SK-N-SH treated with all-trans-retinoic acid at 6 μM for 48 hours (cell line): ENCODE measurements around the gene RASGEF1C.

Experiments used
- ATAC-seq: fragments of 200-7000 bp; cut with Tn5 transposase; 3 replicates; pipeline ENCODE4 v1.9.1; 2020; ENCODE audit warnings: mild to moderate bottlenecking, moderate library complexity
- ARNTL ChIP-seq: fragments of 450-650 bp; formaldehyde crosslinking; IDR thresholded peaks from 2 replicates; pipeline ENCODE4 v1.5.0; 2020; ENCODE audit warnings: low read depth, mild to moderate bottlenecking, moderate library complexity, borderline replicate concordance
- CREB5 ChIP-seq: fragments of 250-450 bp; sonication (Bioruptor Pico); IDR thresholded peaks from 2 replicates; pipeline ENCODE4 v1.5.1; 2020; ENCODE audit warnings: low read depth, mild to moderate bottlenecking, moderate library complexity
- CSDC2 ChIP-seq: fragments of 250-450 bp; sonication (Bioruptor Pico); IDR thresholded peaks from 2 replicates; pipeline ENCODE4 v1.5.0; 2020; ENCODE audit warnings: mild to moderate bottlenecking, moderate library complexity
- CSRNP3 ChIP-seq: fragments of 250-450 bp; sonication (Bioruptor Pico); IDR thresholded peaks from 2 replicates; pipeline ENCODE4 v1.5.1; 2021; ENCODE audit warnings: mild to moderate bottlenecking, moderate library complexity
- ESRRG ChIP-seq: fragments of 250-450 bp; sonication (Bioruptor Pico); IDR thresholded peaks from 2 replicates; pipeline ENCODE4 v1.6.1; 2021; ENCODE audit warnings: mild to moderate bottlenecking
- GLIS3 ChIP-seq: fragments of 250-450 bp; sonication (Bioruptor Pico); IDR thresholded peaks from 2 replicates; pipeline ENCODE4 v1.5.0; 2020; ENCODE audit warnings: mild to moderate bottlenecking, moderate library complexity
- ISL1 ChIP-seq: fragments of 250-450 bp; sonication (Bioruptor Pico); IDR thresholded peaks from 2 replicates; pipeline ENCODE4 v2.1.2; 2022; ENCODE audit warnings: mild to moderate bottlenecking, moderate library complexity
- OSR1 ChIP-seq: fragments of 250-450 bp; sonication (Bioruptor Pico); IDR thresholded peaks from 2 replicates; pipeline ENCODE4 v1.8.0; 2022; ENCODE audit warnings: moderate library complexity, mild to moderate bottlenecking, inconsistent platforms
- POU6F1 ChIP-seq: fragments of 250-450 bp; sonication (Bioruptor Pico); IDR thresholded peaks from 2 replicates; pipeline ENCODE4 v1.8.0; 2021; ENCODE audit warnings: low read depth, mild to moderate bottlenecking, moderate library complexity, borderline replicate concordance
- PPARA ChIP-seq: fragments of 250-450 bp; sonication (Bioruptor Pico); IDR thresholded peaks from 2 replicates; pipeline ENCODE4 v1.5.0; 2020; ENCODE audit warnings: mild to moderate bottlenecking, borderline replicate concordance
- RARB ChIP-seq: fragments of 250-450 bp; sonication (Bioruptor Pico); IDR thresholded peaks from 2 replicates; pipeline ENCODE4 v1.8.0; 2021; ENCODE audit warnings: mild to moderate bottlenecking, moderate library complexity
- SNAI2 ChIP-seq: fragments of 250-450 bp; sonication (Bioruptor Pico); IDR thresholded peaks from 2 replicates; pipeline ENCODE4 v1.5.0; 2020; ENCODE audit warnings: mild to moderate bottlenecking, moderate library complexity
- TCF4 ChIP-seq: fragments of 250-450 bp; sonication (Bioruptor Pico); IDR thresholded peaks from 2 replicates; pipeline ENCODE4 v1.8.0; 2021; ENCODE audit warnings: mild to moderate bottlenecking, moderate library complexity, borderline replicate concordance
- TSHZ2 ChIP-seq: fragments of 250-450 bp; sonication (Bioruptor Pico); IDR thresholded peaks from 2 replicates; pipeline ENCODE4 v1.5.0; 2020; ENCODE audit warnings: mild to moderate bottlenecking, moderate library complexity
- ZC3H10 ChIP-seq: fragments of 250-450 bp; sonication (Bioruptor Pico); IDR thresholded peaks from 2 replicates; pipeline ENCODE4 v1.5.1; 2021; ENCODE audit warnings: mild to moderate bottlenecking, moderate library complexity
- ZFP30 ChIP-seq: fragments of 450-650 bp; formaldehyde crosslinking; IDR thresholded peaks from 2 replicates; pipeline ENCODE4 v1.5.0; 2022; ENCODE audit warnings: mild to moderate bottlenecking, moderate library complexity
- ZNF565 ChIP-seq: fragments of 450-650 bp; formaldehyde crosslinking; conservative IDR thresholded peaks from 2 replicates; pipeline ENCODE4 v1.5.0; 2020; ENCODE audit warnings: low read depth, mild to moderate bottlenecking, moderate library complexity
- ZNF70 ChIP-seq: fragments of 450-650 bp; formaldehyde crosslinking; IDR thresholded peaks from 2 replicates; pipeline ENCODE4 v1.5.0; 2020; ENCODE audit warnings: mild to moderate bottlenecking, moderate library complexity
- ZNF8 ChIP-seq: fragments of 450-650 bp; formaldehyde crosslinking; IDR thresholded peaks from 2 replicates; pipeline ENCODE4 v1.5.0; 2020; ENCODE audit warnings: mild to moderate bottlenecking, moderate library complexity

RASGEF1C gene

GRCh38 chr5:180088561-180088960, 120.5 kb downstream of the RASGEF1C start:
- ATAC-seq = no peak

GRCh38 chr5:180086816-180087399, 122.1 kb downstream of the RASGEF1C start:
- TF ChIP-seq PPARA = no peak
- TF ChIP-seq RARB (CRISPR knock-in tag) = no peak
- no peak for TF ChIP-seq GLIS3
- TF ChIP-seq ZNF8 (CRISPR knock-in tag) = no peak
- TF ChIP-seq CREB5 (CRISPR knock-in tag) = no peak
- no peak for ATAC-seq

More at GRCh38 chr5:180088561-180088960, 120.5 kb downstream of the RASGEF1C start:
- TF ChIP-seq ARNTL (no peak), ZNF565 (CRISPR knock-in tag) (no peak), ZNF8 (CRISPR knock-in tag) (no peak), GLIS3 (no peak), ZFP30 (CRISPR knock-in tag) (no peak), ZNF70 (CRISPR knock-in tag) (no peak), RARB (CRISPR knock-in tag) (no peak), CSRNP3 (CRISPR knock-in tag) (no peak), POU6F1 (no peak), TSHZ2 (no peak), CSDC2 (CRISPR knock-in tag) (no peak), TCF4 (CRISPR knock-in tag) (no peak)

- no peak for TF ChIP-seq ARNTL
- TF ChIP-seq CSRNP3 (CRISPR knock-in tag) = no peak
- no peak for TF ChIP-seq CREB5 (CRISPR knock-in tag)
- TF ChIP-seq PPARA = no peak
- TF ChIP-seq TCF4 (CRISPR knock-in tag) = no peak
- no peak for TF ChIP-seq ESRRG (CRISPR knock-in tag)
- no peak for TF ChIP-seq SNAI2 (CRISPR knock-in tag)
- no peak for TF ChIP-seq ZFP30 (CRISPR knock-in tag)
- no peak for TF ChIP-seq POU6F1
- no peak for TF ChIP-seq ISL1 (CRISPR knock-in tag)
- no peak for TF ChIP-seq ZNF565 (CRISPR knock-in tag)
- no peak for TF ChIP-seq OSR1 (CRISPR knock-in tag)
- no peak for TF ChIP-seq ZC3H10 (CRISPR knock-in tag)
- no peak for ATAC-seq
These were observed 123.2 kb downstream of the RASGEF1C start for GRCh38 chr5:180085837-180086236.
